ENCODE results near the gene BACH2. TPM values are rescaled to one million over a fixed set of nuclear protein-coding genes. Genes with fewer than 3 reads are reported as not detected.

The BACH2 gene
- total and polyA plus RNA-seq, 2 experiments from 2014 or later, result 5.4 to 5.6 TPM

DNA sequence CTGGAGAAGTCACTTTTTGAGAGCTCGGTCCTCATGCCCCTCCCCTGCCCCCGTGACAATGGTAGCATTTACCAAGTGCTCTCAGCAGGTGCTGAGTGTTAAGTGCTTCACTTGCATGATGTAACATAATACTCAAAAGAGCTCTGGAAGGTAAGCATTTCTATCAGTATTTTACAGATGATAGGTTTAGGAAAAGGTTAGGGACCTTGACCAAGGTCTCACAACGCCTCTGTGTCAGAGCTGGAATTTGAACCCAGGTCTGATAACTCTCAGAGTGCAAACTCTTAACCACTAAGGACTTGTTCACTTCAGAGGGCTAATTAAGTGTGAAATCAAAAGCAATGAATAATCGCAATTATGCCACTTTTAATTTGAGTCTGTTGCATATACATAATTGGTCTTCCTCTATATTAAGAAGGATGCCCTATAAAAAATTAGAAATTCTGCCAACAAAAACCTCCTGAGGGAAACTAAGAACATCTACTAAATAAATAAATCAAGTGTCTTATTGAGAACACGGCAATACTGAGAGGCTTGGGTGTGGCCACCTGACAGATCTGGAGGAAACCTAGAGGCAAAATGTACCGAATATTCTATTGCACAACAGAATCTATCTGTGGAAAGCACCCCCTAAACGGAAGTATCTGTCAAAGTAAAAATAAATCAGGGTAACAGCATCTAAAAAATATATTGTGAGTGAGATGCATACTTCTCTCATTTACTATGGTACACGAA lies 109.8 kb downstream of the BACH2 start:
- H3K9me3 ChIP-seq (ENCODE audit: low read depth), result no peaks in the 10 kb centered on the region
- no peaks in the 10 kb centered on the region for H3K36me3 ChIP-seq
- TF ChIP-seq CTCF (IDR thresholded peaks at IDR 0.05; ENCODE audit: low read depth, low read length), result no peak
- H3K27me3 ChIP-seq, result no peaks in the 10 kb centered on the region
- DNase-seq (ENCODE audit: low read depth in 1 of 2, low spot score in 1 of 2), result no peak
- no peak overlapping the region for H3K4me3 ChIP-seq
- peaks cover 33% of the 10 kb centered on the region for H3K4me1 ChIP-seq (ENCODE audit: low read depth)
- H3K27ac ChIP-seq, result no peak overlapping the region

DNA sequence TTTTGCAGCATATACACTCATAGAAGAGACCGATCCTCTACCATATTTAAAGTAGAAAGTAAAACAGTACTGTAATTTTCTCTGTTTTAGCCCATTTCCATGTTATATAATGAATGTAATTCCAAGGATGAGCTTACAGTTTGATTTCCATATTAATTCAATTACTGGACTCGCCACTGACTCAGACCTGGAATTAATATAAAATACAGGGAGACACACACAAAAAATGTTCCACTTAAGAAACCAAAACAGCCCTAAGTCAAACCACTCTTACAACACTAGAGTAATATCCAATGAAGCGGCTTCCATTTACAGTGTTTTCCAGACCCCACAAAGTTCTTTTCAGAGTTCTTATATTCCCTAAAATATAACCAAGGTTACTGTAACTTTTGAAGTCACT lies 110.6 kb downstream of the BACH2 start:
- DNase-seq (ENCODE audit: low read depth in 1 of 2, low spot score in 1 of 2), result no peak
- no peaks in the 10 kb centered on the region for H3K27me3 ChIP-seq
- H3K4me1 ChIP-seq (ENCODE audit: low read depth), result peaks cover 33% of the 10 kb centered on the region
- H3K36me3 ChIP-seq, result no peaks in the 10 kb centered on the region
- no peak overlapping the region for H3K27ac ChIP-seq
- H3K4me3 ChIP-seq, result no peak overlapping the region
- no peaks in the 10 kb centered on the region for H3K9me3 ChIP-seq (ENCODE audit: low read depth)
- TF ChIP-seq CTCF (IDR thresholded peaks at IDR 0.05; ENCODE audit: low read depth, low read length), result no peak

DNA sequence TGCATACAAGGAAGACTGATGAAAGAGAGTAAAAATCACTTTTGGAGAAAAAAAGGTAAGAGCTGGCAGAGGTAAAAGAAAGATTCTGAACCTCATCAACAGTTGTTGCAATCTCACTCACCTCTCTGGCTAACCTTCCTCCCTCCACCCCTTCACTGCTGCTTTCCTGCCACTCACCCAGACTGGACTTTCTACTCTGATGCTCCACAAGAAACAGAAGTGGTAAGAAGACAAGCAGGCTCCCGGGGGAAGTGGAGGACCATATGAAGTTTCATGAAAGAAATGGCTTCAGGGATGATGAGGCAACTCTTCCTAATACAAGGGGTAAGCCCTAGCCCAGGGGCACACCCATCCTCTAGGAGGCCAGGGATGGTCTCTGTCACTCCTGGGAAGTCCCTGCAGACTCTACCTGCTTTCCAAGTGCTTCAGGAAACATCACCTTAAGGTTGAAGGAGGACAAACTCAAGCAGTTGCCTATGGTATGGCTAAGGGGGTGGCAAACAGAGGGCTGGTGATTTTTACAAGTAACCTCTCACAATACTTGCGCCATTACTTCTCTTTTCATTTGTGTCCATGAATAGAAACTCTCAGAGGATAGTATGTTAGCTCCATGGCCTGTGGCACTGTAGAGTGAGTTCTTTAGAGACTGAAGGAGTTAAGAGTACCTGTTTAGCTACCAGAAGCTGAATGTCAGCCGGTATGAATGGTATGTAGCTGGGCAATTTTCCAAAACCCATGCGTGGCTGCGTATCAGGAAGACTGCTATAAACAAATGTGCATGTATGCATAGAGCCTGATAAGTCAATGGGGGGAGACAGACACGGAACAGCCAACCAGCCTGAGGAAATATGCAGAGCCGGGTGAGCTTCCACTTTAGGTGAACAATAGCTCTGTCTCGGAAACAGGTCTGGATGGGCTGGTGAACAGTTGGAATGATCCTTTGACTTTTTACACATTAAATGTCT lies 112.0 kb downstream of the BACH2 start:
- H3K9me3 ChIP-seq (ENCODE audit: low read depth), result no peaks in the 10 kb centered on the region
- no peaks in the 10 kb centered on the region for H3K27me3 ChIP-seq
- TF ChIP-seq CTCF (IDR thresholded peaks at IDR 0.05; ENCODE audit: low read depth, low read length), result no peak
- peak; percentile 22 to 86 for DNase-seq (ENCODE audit: low read depth in 1 of 2, low spot score in 1 of 2)
- H3K4me1 ChIP-seq (ENCODE audit: low read depth), result peaks cover 33% of the 10 kb centered on the region
- H3K36me3 ChIP-seq, result no peaks in the 10 kb centered on the region
- H3K4me3 ChIP-seq, result no peak overlapping the region
- peak overlapping the region; percentile 82 for H3K27ac ChIP-seq

GRCh38 chr6:90183587-90184333 lies 112.9 kb downstream of the BACH2 start:
- Histone ChIP-seq H3K27ac (peak overlapping the region; percentile 82), H3K36me3 (no peaks in the 10 kb centered on the region), H3K4me1 (ENCODE audit: low read depth) (peaks cover 33% of the 10 kb centered on the region), H3K4me3 (no peak overlapping the region), H3K27me3 (no peaks in the 10 kb centered on the region), H3K9me3 (ENCODE audit: low read depth) (no peaks in the 10 kb centered on the region)
- no peak for TF ChIP-seq CTCF (IDR thresholded peaks at IDR 0.05; ENCODE audit: low read depth, low read length)
- DNase-seq (ENCODE audit: low read depth in 1 of 2, low spot score in 1 of 2), result peak in 1 of 2 donors; percentile 71

GRCh38 chr6:90180526-90180925 lies 116.1 kb downstream of the BACH2 start:
- H3K9me3 ChIP-seq (ENCODE audit: low read depth), result no peaks in the 10 kb centered on the region
- no peak overlapping the region for H3K27ac ChIP-seq
- H3K4me1 ChIP-seq (ENCODE audit: low read depth), result peaks cover 51% of the 10 kb centered on the region
- no peaks in the 10 kb centered on the region for H3K36me3 ChIP-seq
- H3K4me3 ChIP-seq, result no peak overlapping the region
- no peak for DNase-seq (ENCODE audit: low read depth in 1 of 2, low spot score in 1 of 2)
- H3K27me3 ChIP-seq, result no peaks in the 10 kb centered on the region
- TF ChIP-seq CTCF (IDR thresholded peaks at IDR 0.05; ENCODE audit: low read depth, low read length), result no peak
